NCI-H460 (cell line): ENCODE results near the gene SCGB1C1. TPM values are rescaled to one million over a fixed set of nuclear protein-coding genes. Genes with fewer than 3 reads are reported as not detected.
"Not testable (repeated sequence)": the region's sequence is repeated elsewhere in the genome, so short reads cannot be mapped to it uniquely, and the experiment has no call there.

ENCODE experiments used
- DNase-seq: peaks from one replicate; pipeline ENCODE4 v3.0.0-alpha.2; 2016; ENCODE audit warnings: low read depth; ENCODE audit errors: extremely low read depth
- polyA plus RNA-seq: library from polyadenylated mRNA; depleted of rRNA; stranded (reverse); fragments of >200 nt; gene quantifications from 2 replicates; pipeline ENCODE4 v1.2.3, GENCODE V29; 2014; cell fraction: nucleus; rRNA removed
- total RNA-seq: library from RNA; depleted of rRNA; stranded (reverse); fragments of >200 nt; shearing (Covaris generic); gene quantifications from 2 replicates; pipeline ENCODE4 v1.2.3, GENCODE V29; 2014; rRNA removed

The SCGB1C1 gene
- not detected in 2 replicates for total RNA-seq
- polyA plus RNA-seq: not detected in 2 replicates

DNA sequence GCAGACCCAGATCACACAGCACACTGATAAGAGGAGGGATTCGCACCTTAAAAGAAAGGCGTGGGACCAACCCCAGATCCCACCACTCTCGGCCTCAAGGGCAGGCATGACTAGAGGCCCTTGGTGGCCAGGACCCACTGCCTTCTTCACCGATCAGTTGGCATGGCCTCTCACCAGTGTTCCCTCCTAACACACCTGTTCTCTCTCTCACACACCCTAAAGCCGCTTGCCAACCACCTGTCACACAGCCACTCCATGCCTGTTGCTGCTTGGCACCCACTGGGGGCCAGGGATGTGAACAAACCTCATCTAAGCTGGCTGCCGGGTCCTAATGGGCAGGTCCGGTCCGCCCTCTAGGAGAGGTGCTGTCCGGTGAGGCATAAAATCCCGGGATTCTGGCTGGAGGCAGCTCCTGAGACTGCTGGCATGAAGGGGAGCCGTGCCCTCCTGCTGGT is at the start of gene SCGB1C1:
SCGB1C1 (plus strand) TSS at position 405 of the 455 bp plus-strand sequence; CDS start at position 427, 22 bp downstream.
- not testable (repeated sequence) for DNase-seq

DNA sequence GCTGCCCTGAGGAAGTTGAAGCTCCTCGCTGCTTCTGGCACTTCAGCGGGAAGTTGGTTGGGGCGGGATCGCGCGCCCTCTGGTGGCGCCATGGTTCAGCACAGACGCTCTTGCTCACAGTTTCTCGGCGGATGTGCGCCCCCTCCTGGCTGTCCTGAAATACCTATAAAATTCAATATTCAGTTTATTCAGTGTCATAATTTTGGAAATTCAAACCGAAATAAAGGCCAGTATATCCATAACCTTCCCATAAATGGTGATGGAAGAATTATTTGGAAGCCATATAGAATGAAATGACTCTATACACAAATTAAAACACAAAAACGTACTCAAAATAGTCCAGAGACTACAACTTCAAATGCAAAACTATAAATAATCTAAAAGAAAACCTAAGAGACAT is 12.6 kb upstream of the SCGB1C1 start:
- not testable (repeated sequence) for DNase-seq

DNA sequence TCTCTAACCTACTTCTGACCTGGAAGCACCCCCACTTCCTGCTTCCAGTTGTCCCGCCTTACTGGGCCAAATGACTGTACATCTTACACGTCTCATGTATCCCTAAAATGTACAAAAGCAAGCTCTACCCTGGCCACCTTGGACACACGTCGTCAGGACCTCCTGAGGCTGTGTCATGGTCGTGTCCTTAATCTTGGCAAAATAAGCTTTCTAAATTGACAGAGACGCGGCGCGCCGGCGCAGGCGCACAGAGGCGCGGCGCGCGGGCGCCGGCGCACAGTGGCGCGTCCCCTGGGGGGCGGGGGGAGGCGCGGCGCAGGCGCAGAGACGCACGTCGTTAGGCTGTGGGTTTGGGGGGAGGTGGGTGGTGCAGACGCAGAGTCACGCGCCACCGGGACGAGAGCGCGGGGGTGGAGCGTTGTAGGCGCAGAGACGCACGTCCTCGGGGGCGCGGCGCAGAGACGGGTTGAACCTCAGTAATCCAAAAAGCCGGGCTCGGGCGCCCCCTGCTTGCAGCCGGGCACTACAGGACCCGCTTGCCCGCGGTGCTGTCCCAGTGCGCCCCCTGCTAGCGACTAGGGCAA is 3.6 kb upstream of the SCGB1C1 start:
- DNase-seq: not testable (repeated sequence)

DNA sequence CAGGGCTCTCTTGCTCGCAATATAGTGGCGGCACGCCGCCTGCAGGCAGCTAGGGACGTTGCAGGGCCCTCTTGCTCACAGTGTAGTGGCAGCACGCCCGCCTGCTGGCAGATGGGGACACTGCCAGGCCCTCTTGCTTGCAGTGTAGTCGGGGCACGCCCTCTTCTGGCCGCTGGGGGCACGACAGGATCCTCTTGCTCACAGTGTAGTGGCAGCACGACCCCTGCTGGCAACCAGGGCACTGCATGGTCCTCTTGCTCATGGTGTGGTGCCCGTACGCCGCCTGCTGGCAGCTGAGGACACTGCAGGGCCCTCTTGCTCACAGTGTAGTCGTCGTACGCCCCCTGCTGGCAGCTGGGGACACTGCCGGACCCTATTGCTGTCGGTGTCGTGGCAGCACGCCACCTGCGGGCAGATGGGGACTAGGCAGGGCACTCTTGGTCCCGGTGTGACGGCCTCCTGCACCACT is 3.0 kb upstream of the SCGB1C1 start:
- DNase-seq: not testable (repeated sequence)

DNA sequence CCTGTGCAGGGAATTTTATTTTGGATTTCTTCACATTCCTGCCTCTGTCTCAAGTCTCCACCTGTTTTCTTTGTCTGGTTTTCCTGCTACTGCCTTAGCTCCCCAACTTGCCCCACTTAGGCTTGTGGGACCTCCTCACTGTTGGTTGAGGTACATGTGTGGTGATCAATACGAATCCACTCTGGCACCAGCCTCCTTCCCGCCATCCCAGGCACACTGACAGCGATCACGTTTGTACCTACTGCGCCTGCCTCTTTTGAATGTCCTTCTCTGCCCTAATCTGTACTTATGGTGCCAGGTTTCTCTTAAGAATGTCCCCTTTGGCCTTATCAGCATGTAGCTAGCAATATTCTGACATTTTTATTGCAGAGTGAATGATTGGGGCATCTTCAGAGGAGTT is 2.3 kb upstream of the SCGB1C1 start:
- not testable (repeated sequence) for DNase-seq

DNA sequence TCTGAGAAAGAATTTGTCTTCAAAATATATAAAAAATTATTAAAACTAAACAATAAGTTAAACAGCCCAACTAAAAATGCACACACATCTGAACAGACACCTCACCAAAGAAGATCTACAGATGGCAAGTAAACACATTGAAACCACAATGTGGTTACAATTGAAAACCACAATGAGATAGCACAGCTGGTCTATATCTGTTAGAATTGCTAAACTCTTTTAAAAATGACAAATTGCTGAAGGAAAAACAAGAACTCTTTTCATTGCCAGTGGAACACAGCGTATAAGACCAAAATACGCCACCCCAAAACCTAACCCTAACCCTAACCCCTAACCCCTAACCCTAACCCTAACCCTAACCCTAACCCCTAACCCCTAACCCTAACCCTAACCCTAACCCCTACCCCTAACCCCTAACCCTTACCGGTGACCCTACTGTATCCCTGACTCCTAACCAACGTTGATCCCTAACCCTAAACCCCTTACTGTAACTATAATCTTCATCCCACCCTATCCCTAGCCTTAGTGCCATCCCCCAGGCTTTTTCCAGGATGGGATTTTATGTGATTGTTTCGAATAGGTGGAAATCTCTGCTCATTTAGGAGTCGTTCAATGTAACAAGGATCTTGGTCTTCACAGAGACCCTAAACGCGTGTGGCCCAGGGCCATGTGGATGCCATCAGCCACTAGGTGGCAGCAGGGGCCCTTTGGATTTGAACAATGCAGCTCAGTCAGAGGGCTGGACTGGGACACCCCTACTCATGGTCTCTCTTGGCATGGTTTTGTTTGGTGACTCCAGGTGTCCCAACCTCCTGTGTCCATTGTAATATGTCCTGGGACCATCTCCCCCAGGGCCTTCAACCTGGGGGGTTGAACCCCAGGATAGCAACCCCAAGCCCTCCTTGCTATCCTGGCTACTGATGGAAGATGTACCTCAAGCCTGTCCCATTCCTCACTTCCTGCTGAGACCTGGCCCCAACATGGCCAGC is 1.1 kb upstream of the SCGB1C1 start:
- DNase-seq: not testable (repeated sequence)

DNA sequence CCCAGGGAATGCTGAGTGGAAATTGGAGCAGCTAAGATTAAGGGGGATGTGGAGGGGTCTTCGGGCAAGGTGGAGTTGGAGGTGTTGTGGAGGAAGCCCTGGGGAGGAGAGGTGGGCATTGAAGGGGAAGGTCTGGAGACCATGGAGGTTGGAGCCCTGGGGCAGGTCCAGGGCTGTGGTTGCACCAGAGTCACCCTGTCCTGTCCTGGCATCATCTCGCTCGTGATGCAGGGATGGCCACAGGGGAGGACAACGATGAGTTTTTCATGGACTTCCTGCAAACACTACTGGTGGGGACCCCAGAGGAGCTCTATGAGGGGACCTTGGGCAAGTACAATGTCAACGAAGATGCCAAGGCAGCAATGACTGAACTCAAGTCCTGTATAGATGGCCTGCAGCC is 603 bp downstream of the SCGB1C1 start:
- not testable (repeated sequence) for DNase-seq

DNA sequence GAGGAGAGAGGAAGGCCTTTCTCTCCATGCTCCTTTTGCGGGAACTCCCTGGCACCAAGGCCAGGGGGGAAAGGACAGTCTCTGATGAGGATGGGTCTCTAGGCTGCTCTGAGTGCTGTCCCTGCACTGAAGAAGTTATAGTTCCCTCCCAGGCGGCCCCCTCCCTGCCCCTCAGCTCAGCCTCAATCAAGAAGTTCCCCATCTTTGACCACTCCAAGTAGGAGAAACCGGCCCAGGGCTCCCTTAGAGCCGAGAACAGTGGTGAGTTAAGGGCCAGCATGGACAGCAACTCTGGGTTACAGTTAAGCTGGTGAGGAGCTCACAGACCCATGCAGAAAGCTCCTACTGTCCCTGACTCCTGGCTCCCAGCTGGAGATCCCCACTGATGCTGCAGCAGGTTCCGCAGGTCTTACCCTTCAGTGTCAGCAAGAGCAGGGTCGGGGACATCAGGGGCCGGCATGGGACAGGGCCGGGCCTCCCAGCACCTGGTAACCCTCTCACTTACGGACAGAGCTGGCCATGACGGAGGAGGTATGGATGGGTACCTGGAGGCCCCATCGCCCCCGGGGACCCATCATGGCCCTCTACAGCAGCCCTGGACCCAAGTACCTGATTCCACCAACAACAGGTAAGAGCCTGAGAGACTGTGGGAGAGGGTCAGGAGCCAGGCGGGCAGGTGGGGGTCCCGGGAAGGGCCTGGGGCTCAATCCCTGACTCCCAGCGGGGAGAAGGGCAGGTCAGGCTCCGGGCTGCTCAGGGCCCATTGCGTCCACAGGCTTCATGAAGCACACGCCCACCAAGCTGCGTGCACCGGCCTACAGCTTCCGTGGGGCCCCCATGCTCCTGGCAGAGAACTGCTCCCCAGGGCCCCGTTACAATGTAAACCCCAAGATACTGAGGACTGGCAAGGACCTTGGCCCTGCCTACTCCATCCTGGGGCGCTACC is 4.2 kb downstream of the SCGB1C1 start:
- DNase-seq: no peak

DNA sequence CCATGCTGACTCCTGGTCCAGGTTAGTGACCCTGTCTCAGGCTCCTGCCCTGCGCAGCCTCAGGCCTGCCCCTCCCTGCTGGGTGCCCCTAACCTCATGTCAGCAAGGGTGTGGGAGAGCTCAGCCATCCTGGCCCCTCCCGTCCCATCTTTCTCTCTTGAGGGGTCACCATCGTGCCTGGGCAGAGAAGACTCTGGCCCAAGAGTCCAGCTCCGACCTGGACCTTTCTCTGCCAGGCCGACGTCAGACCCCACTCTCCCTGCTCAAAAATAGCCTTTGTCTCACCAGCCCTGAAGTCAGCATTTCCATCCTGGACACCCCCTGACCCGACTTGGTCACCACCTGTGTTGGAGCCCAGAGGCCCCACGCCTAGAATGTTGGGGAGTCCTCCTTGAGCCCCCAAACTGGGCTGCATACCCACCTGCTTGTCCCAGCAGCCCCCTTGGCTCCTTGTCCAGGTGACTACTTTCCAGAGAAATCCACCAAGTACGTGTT is 4.9 kb downstream of the SCGB1C1 start:
- DNase-seq: no peak

DNA sequence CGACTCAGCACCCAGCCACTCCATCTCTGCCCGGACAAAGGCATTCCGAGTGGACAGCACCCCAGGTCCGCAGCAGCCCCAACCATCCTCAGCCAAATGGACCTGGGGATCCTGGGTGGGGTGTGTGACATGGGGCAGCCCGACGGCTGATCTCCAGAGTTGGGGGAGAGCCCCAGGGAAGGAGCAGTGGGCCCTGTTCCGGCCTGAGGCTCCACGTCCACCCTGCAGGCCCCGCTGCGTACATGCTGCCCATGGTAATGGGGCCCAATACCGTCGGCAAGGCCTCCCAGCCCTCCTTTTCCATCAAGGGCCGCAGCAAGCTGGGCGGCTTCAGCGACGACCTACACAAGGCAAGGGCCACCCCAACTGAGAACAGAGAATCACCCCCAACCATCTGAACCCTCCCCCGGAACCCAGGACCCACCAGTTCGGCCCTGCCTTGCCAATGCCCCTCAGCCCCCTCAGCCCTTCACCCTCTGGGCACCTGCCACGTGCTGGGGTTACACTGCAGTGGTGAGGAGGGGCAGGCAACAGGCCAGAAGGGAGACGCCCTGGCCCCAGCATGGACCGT is 5.4 kb downstream of the SCGB1C1 start:
- DNase-seq: no peak

DNA sequence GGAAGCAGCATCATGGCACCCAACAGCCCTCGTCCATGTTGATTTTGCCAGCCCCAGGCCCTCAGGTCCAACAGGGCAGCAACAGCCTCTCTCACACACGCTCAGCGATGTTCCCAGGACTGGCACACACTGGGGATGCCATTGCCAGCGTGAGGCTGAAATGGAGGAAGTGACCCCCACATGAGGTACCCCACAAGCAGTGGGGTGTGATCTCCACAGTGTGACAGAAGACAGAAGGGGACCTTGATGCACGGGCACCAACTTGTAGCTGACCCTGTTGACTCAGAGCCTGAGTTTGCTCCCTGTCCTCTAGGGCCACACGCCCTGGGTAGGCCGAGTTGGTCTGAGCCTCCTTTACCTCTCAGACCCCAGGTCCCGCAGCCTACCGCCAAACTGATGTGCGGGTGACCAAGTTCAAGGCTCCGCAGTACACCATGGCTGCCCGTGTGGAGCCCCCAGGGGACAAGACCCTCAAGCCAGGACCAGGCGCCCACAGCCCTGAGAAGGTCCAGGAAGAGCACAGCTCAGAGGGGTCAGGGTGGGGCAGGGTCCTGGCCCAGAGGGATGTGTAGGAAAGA is 6.2 kb downstream of the SCGB1C1 start:
- DNase-seq: no peak

DNA sequence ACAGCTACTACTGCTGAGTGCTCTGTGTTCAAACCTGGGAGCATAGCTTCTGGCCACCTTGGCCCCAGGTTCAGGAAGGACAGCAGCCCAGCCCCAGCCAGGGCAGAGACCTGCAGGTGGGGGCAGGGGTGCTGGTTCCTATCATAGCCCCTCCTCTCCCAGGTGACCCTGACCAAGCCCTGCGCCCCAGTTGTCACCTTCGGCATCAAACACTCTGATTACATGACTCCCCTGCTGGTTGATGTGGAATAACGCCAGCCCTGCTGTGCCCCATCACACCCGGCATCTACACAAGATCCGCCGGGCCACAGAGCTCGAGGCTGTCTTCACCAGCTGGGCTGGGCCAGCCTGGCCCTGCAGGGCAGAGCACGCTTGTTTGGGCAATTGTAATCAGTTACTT is 6.9 kb downstream of the SCGB1C1 start:
- no peak for DNase-seq

DNA sequence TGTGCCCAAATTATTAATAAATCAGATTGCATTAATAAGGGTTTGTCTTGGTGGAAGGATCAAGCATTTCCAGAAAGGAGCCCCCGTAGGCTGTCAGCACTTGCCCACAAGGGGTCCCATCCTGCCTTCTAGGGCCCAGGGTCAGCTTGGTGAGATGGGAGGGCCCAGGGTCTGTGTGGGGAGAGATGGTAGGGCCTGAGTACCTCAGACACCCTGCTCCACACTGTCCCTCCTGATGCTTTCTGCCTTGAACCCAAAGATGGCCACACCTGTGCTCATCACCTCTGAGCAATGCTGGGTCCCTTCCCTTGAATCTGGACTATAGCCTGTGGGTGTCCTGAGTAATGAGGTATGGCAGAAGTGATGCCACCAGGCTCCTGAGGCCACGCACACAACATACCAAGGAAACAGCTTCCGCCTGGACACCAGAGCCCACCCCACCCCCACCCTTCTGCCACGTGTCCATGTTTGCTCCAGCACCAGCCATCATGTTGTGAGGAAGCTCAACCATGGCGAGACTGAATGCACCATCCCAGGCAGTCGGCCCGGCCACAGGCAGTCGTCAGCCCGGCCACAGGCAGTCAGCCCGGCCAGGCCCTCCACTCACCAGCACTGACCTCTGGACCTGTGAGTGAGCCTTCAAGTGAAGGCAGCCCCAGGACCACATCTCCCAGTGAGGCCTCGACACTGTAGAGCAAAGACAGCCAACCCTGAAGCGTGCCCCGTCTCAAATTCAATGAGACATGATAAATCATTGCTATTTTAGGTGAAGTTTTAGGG is 7.5 kb downstream of the SCGB1C1 start:
- no peak for DNase-seq

DNA sequence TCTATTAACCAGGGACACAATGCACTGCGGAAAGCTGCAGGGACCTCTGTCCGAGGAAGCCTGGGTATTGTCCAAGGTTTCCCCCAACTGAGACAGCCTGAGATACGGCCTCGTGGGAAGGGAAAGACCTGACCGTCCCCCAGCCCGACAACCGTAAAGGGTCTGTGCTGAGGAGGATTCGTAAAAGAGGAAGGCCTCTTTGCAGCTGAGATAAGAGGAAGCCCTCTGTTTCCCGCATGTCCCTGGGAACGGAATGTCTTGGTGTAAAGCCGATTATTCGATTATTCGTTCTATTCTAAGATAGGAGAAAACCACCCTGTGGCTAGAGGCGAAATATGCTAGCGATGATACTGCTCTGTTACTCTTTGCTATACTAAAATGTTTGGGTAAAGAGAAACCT is 9.1 kb downstream of the SCGB1C1 start:
- no peak for DNase-seq

DNA sequence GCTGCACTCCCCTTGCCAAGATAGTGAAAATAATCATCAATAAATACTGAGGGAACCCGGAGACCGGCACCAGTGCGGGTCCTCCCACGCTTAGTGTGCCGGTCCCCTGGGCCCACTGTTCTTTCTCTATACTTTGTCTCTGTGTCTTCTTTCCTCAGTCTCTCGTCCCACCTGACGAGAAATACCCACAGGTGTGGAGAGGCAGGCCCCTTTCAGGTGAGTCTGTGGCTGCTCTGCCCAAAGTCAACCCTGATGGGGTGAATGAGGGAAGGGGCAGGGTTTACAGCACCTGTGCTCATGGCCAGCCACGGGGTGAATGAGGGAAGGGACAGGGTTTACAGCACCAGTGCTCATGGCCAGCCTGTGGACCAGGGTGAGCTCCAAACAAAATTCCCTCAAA is 9.6 kb downstream of the SCGB1C1 start:
- DNase-seq: no peak

DNA sequence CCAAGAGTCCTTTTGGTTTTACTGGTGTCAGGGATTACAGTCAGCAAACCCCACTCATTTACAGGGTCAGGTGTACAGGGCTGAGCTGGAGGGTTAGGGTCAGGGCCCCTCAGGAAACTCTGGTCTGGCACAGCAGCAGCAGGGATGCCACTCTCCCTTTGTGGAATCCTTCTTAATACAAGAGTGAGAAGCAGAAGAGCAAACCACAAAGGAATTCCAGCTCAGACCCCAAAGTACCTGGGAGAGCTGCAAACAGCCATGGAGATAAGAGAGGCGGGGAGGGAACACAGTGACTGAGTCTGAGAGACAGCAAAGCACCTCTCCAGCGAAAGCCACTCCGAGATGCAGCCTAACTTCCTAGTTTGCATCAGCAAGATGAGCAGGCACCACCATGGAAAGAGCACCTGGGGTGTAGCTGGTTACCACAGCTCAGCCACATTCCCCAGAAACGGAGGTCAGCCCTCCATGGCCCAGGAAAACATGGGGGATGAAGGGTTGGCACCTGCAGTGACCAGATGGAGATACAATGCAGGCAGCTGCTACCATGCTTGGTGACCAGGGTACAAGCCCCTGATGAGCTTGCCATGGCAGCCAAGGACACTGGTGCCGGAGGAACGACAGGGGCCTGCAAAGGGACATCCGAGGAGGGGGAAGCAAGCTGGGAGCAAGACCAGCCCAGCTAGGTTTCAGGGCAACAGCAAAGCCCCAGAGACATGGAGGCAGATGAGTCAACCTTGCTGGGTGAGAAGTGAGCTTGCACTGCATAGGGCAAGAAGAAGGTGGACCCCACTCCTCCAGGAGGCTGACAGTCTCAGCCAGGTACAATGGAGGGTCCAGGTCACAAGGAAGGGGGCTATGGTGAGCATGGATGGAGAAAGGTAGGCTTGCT is 10.4 kb downstream of the SCGB1C1 start:
- DNase-seq: no peak

DNA sequence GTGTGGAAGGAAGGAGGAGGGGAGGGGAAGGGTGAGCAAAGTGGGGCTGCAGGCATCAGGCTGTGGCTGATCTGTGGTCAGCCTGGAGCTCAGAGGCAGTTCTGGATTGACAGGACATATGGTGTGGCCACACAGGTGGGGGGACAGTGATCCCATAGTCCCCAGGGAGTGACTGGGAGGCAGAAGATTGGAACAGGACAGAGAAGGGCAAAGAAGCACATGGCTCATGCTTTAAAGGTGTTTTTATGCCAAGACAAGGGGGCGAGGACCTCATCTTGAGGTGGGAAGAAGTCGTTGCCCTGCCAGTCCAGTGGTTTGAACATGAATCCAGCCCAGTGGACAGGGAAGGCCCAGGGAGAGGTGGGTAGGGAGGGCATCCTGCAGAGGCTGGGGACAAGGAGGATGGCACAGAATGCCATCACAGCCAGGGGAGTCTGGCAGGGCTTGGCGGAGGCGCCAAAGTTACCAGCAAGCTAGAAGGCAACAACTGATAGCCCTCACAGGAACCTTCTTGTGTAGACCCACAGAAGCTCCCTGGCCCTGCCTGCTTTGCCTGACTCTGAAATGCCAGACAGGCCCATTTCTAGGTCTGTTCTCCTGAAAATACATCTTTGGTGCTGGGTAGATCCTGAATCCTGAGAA is 11.2 kb downstream of the SCGB1C1 start:
- no peak for DNase-seq
